ENCODE data around the gene OGDH.
"Not testable (repeated sequence)": the region's sequence is repeated elsewhere in the genome, so short reads cannot be mapped to it uniquely, and the experiment has no call there.

Gene OGDH

GRCh38 chr7:44606341-44607140 is at the start of gene OGDH:
Gene OGDH, plus strand, starts transcription at chr7:44606627. Its CDS starts 17,717 bp downstream, at chr7:44624344.
- peak; percentile 98 for DNase-seq (ENCODE audit: low spot score)

DNA sequence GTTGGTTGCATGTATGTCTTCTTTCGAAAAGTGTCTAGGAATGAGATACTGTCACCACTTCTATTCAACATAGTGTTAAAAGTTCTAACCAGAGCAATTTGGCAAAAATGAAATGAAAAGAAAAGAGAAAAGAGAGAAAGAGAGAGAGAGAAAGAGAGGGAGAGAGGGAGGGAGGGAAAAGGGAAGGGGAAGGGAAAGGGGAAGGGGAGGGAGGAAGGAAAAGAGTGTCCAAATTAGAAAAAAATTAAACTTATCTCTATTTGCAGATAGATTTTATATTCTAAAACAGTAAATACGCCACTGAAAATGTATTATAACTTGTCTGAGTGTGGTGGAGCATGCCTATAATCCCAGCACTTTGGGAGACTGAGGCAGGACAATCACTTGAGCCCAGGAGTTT is 48.9 kb upstream of the OGDH start:
- DNase-seq (ENCODE audit: low spot score): no peak

GRCh38 chr7:44559485-44559884 is 46.9 kb upstream of the OGDH start:
- DNase-seq (ENCODE audit: low spot score): no peak

GRCh38 chr7:44561481-44561880 is 44.9 kb upstream of the OGDH start:
- no peak for DNase-seq (ENCODE audit: low spot score)

DNA sequence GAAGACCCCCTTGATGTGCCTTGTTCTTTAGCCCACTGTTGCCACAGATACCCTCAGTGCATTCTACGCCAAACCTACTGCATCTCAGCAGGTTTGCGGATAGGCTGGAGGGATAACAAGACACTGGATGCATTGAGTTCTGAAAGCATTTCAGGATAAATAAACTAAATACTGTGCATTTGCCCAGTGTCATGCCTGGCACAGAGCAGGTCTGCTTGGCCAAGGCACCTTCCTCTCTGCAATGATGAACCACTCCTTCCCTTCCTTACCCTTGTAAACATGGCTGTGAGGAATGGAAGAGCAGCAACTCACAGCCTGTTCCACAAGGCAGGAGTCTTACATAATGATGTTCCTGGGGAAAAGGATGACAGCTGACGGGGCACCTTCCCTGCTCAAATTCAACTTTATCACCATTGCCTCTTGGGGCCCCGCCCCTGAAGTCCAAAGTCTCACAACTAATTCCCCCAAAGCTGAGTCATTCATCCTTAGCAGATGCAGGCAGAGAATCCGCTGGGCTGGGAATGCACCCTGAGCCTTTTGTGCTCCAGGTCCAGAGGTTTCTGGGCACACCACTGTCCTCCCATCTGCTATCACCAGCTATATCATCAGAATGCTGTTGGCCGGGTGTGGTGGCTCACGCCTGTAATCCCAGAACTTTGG is 44.3 kb upstream of the OGDH start:
- DNase-seq (ENCODE audit: low spot score): no peak

DNA sequence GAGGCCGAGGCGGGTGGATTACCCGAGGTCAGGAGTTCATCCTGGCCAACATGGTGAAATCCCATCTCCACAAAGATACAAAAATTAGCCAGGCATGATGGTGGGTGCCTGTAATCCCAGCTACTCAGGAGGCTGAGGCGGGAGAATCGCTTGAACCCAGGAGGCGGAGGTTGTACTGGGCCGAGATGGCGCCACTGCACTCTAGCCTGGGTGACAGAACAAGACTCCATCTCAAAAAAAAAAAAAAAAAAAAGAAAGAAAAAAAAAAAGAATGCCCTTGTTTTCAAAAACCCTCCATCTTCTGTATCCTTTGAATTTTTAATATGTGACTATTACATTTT is 43.8 kb upstream of the OGDH start:
- DNase-seq (ENCODE audit: low spot score): not testable (repeated sequence)

- DNase-seq (ENCODE audit: low spot score): no peak
Measured at GRCh38 chr7:44563171-44563679, 43.2 kb upstream of the OGDH start.

DNA sequence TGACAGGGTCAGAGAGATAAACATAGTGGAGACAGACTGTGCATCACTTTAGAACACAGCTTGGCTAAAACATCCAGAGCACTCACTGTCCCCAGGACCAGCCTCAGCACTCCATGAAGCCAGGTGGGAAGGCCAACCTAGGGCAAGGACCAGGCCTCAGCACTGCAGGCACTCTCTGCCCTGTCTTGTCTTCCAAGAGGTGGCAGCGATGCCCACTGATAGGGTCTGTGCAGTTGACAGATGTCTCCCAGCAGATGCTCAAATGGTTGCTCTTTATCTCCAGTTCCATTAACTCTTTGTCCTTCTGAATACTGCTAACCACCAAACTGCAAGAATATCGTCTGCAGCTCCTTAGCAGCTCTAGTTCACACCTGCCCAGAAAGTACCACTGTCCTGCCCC is 41.8 kb upstream of the OGDH start:
- no peak for DNase-seq (ENCODE audit: low spot score)

DNA sequence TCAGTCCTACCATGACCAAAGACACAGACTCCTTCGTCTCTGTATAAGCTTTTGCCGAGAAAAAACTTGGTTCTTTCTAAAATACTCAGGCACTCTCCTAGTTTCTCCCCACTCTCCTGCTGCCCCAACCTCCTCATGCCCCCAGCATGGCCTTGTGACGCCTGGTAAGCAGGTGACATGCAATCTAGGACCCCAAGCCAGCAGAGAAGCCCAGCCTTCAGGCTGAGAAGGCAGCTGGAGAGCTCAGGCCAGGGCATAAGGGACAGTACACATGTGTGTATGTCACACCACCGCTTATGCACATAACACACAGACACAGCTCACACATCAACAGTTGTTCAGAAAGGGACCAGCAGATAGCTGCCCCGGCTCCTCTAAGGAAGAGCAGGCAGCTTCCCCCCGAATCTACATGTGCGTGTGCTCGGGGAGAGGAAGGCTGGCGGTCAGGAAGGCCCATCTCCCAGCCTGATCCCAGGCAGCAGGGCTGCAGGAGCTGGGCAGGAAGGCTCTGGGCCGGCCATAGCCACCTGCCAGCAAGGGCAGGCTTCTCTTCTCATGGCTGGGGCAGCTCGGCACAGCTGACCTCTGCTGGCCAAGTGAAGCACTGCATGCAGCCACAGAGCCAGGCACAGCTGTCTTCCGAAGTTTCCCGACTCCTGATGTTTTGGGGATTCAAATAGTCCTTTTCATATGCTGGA is 41.2 kb upstream of the OGDH start:
- DNase-seq (ENCODE audit: low spot score): peak; percentile 59

DNA sequence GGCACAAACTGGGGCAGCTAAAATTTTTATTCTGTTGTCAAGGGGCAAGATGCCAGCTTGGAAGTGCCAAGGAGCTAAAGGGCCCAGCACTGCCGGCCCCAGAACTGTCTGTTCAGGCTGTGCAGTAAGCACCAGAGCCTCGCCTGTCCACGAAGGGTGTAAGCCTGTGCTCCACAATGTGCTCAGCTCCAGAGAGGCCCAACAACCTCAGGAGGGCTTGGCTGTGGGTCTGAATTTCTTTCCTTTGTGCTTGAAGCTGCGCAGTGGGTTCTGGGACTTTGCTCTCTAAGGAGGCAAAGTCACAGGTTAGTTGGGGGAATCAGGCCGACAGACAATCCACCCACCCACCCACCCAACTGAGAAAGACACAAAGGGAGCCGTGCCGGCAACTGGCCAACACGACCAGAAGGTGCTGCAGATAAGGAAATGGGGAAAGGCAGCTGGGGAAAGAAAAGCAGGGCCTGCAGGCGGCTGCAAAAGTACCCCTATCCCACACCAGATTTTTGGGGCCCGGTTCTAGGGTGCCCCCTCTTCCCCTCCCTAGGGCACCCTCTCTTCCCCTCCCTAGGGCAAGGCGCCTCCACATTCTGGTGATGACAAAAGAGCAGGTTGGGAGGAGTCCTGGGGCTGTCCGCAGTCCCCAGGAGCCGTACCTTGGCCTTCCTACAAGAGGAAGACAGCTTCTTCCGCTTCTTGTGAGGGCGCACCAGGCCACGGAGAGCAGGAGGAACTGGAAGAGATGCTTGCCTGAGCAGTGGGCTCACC is 40.5 kb upstream of the OGDH start:
- DNase-seq (ENCODE audit: low spot score): no peak

GRCh38 chr7:44566680-44567079 is 39.7 kb upstream of the OGDH start:
- DNase-seq (ENCODE audit: low spot score): no peak

DNA sequence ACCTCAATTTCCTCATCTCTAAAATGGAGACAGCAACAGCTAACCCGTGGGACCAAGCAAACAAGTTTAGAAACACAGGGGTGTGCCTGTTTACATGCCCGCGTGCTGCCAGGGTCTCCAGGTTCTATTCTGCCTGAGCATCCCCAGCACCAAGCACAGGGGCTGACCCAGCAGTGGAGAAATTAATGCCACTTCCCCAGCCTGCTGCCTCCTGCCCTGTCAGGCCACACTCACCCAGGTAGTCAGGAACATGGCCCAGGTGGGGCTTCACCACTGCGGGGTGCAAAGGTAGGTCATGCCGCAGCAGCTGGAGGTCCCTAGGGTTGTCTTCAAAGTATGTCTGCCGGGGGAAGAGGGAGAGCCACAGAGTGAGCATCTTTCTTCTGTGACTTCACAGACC is 38.5 kb upstream of the OGDH start:
- no peak for DNase-seq (ENCODE audit: low spot score)

DNA sequence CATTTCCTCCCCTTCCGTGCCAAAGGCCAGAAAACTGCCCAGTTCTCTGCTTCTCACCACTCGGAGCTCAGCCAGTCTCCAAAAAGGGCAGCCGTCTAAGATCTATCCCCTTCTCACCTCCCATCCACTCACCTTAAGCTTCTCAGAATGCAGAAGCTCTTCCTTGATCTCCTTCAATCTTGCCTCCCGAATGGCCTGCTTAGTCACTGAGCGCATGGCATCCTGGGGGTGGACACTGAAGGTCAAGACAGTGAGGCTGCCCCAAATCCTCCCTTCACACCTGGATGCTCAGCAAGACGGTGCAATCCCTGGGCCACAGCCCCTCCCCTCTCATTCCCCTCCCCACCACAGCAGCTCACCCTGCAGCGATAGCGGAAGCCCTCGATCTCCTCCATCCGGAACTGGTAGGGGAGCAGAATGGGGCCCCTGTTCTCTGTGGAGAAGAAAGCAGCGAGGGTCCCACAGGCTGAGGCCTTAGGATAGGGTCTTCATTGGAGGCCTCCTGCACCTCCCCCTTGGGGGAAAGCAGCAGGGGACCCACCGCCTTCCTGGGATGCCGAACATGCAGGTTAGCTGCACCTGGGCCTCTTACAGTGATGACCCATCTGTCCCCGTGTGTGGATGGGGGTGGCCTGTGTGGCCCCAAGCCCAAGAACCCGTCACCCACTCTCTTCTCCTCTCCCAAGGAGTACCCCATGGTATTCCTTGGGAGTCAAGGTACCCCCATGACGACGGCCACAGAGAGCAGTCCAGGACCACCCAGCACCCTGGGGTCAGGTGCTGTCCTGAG is 37.5 kb upstream of the OGDH start:
- no peak for DNase-seq (ENCODE audit: low spot score)

DNA sequence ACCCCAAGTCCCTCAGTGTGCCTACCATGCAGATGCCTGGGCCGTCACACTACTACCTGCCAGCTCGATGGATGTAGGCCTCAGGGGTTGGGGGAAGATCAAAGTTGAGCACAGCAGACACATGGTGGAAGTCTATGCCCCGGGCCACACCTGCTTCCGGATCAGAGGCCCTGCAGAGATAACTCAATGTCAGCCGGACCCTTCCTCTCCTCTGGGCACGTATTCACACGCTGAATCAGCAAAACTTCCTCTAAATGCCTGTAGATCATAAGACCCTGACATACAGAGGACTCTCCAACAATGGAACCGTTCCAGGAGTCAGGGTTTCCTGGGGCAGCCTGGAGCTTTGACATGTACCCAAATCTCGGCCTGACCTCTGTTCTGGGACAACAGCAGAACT is 36.5 kb upstream of the OGDH start:
- DNase-seq (ENCODE audit: low spot score): no peak

DNA sequence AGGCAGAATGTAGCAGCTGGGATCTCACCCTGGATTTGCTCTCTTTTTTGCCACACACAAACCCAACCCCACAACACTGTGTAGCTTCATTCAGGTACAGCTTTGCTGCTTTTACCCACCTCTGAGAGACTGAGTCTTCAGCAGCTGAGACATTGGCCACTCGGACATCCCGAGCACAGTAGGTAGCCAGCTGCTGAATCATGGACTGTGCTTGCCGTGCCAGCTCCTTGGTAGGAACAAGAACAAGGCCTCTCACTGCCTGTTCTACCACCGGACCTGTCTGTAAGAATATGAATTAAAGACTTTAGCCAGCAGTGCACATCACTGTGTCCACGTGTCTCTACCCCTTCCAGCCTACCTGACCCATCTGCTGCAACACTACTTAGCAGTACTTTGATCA is 33.7 kb upstream of the OGDH start:
- DNase-seq (ENCODE audit: low spot score): no peak

- DNase-seq (ENCODE audit: low spot score): peak; percentile 96
Measured at GRCh38 chr7:44573464-44574286, 32.8 kb upstream of the OGDH start, which contains the start of gene DDX56. Gene DDX56, minus strand, starts transcription at chr7:44573908. Its CDS starts 13 bp downstream, at chr7:44573895.

DNA sequence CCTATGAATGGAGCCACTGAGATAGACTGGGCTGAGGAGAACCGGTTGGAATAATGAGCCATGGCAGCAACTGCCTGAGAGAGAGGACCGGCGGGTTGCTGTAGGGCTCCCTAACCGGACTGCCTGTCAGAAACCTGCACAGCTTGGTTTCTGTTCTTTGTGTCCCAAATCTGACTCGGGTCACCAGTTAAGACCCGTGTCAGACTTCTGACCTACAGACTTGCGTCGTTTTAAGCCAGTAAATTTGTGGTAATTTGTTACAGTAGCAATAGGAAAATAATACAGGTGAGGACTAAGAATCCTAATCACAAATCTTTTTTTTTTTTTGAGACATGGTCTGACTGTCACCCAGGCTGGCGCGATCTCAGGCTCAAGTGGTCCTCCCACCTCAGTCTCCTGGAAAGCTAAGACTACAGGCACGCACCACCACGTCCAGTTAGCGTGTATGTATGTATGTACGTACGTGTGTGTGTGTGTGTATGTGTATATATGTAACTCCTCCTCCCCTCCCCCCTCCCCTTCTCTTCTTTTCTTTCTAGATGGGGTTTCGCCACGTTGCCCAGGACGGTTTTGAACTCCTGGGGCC is 32.0 kb upstream of the OGDH start:
- DNase-seq (ENCODE audit: low spot score): no peak

DNA sequence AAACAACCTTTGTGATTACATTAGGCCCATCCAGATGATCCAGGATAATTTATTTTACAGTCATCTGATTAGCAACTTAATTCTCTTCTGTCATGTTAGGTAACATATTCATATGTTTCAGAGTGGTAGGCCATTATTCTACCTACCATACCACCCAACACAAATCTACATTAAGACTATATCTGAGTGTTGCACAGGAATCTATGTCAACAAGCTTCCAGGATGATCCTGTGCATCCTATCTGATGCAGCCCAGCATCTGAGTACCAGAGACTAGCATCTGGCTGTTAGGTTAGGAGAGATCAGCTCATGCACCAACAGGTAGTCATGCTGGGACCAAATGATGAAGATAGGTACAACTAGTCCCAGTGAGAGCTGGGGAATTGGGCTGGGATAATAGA is 31.4 kb upstream of the OGDH start:
- DNase-seq (ENCODE audit: low spot score): no peak

DNA sequence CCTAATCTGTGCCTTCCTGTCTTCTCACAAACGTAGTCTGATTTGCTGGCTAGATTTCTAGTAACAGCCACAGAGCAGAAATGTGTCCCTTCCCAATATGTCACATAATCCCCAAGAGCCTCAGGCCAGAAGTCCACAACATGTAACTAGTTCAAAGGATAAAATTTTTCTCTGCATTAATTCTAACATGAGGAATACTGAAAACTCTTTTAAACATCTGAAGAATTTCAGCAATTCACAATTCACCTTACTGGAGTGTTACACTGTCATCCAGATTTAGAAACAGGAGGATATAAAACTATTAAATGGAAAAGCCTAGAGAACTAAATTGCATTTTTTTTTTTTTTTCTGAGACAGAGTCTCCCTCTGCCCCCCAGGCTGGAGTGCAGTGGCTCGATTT is 30.2 kb upstream of the OGDH start:
- DNase-seq (ENCODE audit: low spot score): no peak

Data from pons (tissue), 1 donor.